GM19099 (cell line): Measurements from ENCODE around the gene FAM83G.

Experiments used
- POLR2A ChIP-seq: IDR thresholded peaks from 3 replicates; pipeline ENCODE4 v1.6.1; 2011; ENCODE audit warnings: low read depth; ENCODE audit not compliant: insufficient read length; ENCODE audit errors: extremely low read depth

Gene FAM83G

DNA sequence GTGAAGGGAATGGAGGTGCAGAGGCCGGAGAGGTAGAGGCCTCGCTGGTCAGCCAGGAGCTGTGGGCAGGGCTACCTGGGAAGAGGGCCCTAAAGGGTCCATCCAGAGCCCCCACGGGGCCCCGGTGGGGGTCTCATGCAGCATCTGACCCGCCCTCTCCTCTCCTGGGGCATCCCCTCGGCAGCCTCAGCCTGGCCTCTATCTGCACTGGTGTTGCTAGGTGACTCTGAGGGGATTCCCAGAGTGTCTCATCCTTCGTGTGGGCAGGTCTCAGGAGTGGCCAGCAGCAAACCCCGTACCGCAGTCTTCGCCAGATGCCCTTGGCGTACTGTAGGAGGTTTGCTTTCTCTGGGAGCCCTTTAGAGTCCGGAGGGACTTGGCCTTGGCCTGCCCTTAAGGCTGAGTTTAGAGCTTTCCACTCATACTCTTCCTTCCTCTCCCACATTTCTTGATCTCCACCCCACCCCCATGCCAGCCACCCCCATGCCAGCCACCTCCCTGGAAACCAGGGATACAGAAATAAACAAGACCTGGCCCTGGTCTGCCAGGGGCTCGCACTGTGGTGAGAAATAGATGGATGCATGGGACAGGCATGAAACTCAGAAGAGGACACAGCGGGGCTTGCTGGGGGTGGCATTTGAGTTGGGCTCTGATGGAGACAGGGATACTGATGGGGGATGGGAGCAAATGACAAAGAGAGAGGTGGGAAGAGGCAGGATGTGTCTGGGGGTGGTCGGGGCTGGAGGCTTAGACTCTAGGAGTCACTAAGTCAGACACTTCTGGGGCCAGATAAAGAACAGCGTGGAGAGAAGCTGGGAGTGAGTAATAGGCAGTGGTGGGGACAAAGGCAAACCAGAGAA is 42.7 kb downstream of the FAM83G start:
- no peak for TF ChIP-seq POLR2A

DNA sequence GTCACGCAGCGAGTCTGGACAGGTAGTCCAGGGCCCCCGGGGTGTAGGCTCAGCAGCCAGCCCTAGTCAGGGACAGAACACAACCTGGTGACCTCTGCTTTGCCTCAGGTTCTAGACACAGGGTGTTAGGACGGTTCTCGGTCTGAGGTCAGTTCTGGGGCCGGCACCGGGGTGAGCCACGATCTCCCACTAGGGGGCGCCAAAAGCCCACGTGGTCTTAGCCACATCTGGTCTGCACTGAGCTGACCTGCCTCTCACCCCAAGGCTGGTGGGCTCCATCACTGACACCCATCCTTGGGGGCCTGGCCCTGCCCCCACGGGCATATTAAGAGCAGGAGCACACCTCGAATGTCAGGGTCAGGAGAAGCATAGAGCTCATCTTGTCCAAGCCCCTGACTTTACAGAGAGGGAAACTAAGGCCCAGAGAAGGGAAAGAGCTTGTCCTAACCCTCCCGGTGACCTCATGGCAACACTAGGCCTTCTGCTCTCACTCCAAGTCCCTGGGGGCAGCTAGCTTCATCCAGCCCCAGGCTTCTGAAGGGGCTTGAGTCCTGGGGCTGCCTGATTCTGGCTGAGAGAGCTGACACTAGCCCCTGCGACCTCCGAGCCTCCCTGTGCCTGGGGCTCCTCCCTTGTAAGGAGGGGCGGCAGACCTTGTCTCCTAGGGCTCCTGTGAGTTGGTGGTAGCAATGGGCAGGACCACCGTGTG is 43.6 kb downstream of the FAM83G start:
- TF ChIP-seq POLR2A = no peak

DNA sequence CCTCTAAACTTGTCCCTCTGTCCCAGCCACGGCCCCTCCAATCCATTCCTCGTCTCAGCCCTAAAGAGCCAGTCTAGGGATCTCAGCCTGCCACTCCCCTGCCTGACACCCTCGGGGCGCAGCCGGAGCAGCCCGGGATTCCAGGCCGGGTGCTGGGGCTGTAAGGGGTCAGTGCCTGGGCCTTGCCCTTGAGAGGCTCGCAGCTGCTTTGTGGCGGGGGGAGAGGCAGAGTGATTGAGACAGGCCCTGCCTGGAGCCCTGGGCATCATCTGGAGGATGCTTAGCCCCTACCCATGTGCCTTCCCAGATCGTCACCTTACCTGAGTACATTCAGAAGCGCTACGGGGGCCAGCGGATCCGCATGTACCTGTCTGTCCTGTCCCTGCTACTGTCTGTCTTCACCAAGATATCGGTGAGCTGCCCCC is 44.3 kb downstream of the FAM83G start:
- TF ChIP-seq POLR2A = no peak

DNA sequence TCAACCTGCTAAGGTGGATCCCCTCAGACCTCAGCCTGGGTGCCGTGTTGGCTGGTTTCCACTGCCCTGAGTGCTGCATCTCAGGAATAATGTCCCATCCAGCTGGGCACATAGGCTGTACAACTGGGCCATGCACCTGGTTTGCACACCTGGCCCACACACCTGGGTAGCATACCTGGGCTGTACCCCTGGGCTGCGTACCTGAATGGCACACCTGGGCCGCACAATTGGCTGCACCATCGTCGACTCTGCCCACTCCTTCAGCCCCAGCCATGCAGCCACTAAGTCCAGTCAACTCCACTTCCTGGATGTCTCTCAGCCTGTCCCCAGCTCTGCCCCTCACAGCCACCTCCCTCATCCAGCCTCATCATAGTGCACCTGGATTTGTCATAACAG is 44.7 kb downstream of the FAM83G start:
- no peak for TF ChIP-seq POLR2A

DNA sequence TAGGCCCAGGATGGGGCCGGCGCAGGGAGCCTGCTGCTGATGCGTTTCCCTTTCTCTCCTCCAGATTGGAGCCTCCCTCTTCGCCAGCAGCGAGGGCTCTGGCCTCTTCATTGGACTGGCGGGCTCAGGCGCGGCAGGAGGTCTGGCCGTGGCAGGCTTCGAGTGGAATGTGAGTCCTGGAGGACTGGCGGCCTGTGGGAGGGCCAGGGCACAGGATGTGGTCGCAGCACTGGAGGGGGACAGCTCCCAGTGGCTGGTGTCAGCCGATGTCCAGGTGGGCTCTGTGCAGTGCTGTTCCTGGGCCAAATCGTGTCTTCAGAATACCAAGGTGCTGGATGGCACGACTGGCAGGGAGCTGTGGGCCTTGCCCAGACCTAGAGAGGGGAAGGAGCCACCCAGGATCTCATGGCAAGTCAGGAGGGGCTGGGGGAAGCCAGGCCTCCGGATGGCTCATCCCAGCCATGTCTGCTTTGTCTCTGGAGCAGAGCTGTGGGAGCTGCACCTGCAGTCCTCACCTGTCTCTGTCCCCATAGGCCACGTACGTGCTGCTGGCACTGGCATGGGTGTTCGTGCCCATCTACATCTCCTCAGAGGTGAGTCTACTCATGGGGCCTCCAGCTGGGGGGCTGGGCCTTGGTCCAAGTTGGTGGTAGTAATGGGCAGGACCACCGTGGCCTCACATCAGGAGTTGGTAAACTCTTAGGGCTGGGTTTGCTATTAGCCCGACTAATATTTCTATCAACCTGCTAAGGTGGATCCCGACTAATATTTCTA is 45.3 kb downstream of the FAM83G start:
- TF ChIP-seq POLR2A = no peak

DNA sequence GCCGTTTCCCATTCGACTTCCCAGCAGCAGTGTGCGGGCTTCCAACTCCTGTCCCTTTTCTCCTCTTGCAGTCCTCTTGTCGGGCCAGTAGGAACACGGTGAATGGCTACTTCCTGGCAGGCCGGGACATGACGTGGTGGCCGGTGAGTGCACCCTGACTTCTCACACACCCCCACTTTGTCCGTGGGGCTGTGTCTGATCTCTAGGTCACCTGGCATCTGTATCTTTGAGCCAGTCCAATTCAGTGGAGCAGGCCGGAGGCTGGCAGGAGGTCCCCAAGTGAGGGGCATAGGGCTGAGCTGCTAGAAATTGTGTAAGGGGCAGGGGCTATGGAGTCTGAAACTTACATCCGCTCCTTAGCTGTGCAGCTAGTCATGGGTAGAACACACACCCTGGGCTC is 46.0 kb downstream of the FAM83G start:
- TF ChIP-seq POLR2A = no peak

DNA sequence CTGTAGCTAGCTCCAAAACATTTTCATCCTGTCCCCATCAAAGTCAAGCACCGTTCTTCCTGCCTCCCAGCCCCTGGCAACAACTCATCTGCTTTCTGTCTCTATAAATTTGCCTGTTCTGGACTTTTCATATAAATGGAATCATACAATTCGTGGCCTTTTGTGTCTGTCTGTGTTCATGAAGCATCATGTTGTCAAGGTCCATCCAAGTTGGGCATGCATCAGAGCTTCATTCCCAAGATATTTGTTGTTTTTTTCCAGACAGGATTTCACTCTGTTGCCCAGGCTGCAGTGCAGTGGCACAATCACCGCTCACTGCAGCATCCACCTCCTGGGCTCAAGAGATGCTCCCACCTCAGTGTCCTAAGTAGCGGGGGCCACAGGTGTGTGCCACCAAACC is 46.7 kb downstream of the FAM83G start:
- no peak for TF ChIP-seq POLR2A

DNA sequence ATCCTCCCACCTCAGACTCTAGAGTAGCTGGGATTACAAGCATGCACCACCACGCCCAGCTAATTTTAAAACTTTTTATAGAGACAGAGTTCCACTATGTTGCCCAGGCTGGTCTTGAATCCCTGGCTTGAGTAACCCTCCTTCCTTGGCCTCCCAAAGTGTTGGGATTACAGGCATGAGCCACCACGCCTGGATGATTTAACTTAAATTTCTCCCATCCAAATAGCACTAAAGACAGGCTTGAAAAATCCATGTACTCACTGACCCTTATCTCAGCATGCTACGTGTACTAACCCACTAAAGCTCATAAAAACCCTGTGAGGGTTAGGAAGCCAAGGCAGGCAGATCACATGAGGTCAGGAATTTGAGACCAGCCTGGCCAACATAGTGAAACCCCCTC is 48.0 kb downstream of the FAM83G start:
- TF ChIP-seq POLR2A = no peak

DNA sequence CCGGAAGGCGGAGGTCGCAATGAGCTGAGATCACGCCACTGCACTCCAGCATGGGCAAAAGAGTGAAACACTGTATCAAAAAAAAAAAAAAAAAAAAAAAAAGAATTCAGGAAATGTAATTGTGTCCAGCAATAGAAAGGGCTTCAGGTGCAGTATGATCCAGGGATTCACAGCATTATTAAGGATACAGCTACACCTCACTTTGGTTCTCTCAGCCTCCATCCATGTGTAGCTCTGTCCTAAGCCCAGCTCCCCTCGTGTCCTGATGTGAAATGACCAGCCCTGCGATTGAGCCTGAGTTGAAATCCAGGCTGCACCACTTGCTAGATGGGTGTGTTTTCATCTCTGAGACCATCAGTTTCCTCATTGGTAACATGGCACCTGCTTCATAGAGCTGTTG is 49.6 kb downstream of the FAM83G start:
- no peak for TF ChIP-seq POLR2A

DNA sequence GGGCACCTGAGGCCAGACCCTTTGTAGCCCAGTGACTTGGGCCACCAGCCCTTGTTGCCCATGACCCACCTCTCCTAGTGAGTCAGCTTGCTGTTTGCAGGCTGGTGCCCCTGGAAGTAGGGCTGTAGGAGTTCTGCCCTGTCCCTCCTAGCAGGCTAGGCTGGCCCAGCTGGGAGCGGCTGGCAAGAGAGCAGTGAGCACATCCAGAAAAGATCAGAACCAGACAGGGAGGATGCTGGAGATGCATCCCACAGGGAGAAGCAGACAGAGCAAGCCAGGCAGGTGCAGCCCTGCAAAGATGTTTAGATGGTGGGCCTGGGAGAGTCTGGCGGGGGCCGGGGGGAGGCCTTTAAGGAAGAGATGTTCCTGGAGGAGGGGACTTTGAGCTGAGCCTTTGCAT is 50.2 kb downstream of the FAM83G start:
- TF ChIP-seq POLR2A = no peak

DNA sequence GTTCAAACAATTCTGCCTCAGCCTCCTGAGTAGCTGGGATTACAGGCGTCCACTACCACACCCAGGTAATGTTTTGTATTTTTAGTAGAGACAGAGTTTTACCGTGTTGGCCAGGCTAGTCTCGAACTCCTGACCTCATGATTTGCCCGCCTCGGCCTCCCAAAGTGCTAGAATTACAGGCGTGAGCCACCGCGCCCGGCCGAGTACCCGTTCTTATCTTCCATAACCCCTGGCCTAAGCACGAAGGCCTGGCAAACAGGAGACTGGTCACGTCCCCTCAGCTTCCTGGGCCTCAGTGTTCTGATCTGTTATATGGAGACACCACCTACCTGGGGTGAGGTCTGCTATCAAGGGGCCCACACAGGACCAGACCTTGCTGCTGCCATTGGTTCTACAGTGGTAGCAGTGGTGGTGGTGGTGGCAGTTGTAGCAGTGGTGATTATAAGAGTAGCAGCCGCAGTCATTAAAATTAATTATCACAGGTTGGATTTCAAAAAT is 51.3 kb downstream of the FAM83G start:
- TF ChIP-seq POLR2A = no peak

DNA sequence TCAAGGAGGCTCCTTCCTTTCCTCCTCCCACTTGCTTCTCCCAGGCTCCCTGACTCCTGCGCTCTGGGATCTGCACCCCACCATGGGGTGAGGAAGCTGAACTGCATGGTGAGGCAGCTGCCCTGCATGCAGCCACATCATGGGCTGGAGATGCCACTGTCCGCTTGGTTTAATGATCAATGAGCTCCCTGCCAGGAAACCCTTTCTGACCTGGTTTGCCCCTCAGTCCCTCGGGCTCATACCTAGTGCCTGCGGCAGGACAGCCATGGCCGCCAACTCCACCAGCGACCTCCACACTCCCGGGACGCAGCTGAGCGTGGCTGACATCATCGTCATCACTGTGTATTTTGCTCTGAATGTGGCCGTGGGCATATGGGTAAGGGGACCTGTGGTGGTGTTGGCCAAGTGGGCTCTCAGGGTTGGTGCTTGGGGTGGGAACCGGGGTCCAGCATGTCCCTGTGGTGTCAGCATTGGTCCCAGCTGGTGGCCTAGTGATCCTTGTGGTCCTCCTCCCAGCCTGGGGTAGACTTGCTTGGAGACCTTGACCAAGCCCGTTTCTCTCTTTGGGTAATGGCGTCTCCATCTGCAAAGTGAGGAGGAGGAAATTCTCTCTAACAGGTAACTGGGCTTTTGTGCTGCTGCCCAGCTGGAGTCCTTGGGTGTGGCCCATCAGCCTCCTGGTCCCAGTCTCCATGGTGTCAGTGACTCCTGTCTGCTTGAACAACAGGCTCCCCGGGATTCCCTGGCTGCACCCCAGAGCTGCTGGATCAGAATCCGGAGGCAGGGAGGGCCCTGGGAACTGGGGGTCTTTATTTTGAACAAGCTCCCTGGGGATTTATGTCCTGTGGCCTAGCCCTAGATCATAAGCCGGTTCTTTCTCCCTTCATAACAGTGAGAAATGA is 52.4 kb downstream of the FAM83G start, which contains the start of gene SLC5A10:
SLC5A10 (plus strand) TSS at position 225 of the 902 bp plus-strand sequence; CDS start at position 266, 41 bp downstream.
- no peak for TF ChIP-seq POLR2A

DNA sequence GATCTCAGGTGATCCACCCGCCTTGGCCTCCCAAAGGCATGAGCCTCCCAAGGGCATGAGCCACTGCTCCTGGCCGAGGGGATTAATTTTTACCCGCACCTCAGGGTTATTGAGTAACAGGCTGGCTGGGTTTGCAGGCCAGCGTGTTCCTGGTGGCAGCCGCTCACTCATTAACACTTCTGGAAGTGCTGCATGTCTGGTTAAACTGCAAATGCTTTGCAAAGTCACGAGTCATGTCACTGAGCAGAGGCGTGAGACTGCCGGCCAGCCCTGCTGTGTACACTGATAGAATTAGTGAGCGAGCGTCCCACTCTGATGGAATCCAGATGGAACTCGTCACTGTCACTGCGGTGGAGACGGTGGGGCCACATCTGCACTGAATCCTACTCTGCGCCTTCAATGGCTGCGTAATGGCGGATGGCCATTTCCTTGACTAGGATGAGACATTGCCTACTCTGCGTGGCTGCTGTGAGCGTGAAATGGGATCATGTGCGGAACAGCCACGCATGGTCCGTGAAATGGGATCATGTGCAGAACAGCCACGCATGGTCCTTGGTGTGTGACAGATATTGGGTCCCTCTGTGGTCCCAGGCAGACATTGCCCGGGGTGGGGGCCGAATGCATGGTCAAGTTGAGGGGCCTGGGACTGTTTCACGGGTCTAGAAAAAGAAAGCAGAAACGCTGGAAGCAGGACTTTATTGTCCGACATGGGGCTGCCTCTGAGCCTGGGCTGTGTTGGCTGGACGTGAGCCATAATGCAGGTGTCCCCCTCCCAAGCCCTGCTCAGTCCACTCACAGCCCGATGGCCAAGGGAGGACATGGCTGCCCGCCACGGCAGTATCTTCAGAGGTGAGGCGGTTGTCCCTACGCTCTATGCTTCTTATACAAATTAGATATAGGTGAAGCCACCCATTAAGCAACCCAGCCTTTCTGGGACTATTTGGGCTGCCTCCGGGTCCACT is 53.3 kb downstream of the FAM83G start:
- TF ChIP-seq POLR2A = no peak
